Hepatocyte (in vitro differentiated cells): ENCODE results near the gene ENOX1.

Source experiments
- EZH2phosphoT487 ChIP-seq: fragments of 200-600 bp; sonication (generic); IDR thresholded peaks from one replicate; pipeline ENCODE4 v1.6.1; 2018; ENCODE audit warnings: antibody characterized with exemption, mild to moderate bottlenecking, low read depth, moderate library complexity; ENCODE audit not compliant: unreplicated experiment, severe bottlenecking
- TF ChIP-seq, protein P1 (sequence below): fragments of 200-600 bp; sonication (generic); IDR thresholded peaks from 2 replicates; pipeline ENCODE4 v1.5.1; 2016; ENCODE audit warnings: antibody characterized with exemption, mild to moderate bottlenecking; ENCODE audit not compliant: poor library complexity

DNA sequence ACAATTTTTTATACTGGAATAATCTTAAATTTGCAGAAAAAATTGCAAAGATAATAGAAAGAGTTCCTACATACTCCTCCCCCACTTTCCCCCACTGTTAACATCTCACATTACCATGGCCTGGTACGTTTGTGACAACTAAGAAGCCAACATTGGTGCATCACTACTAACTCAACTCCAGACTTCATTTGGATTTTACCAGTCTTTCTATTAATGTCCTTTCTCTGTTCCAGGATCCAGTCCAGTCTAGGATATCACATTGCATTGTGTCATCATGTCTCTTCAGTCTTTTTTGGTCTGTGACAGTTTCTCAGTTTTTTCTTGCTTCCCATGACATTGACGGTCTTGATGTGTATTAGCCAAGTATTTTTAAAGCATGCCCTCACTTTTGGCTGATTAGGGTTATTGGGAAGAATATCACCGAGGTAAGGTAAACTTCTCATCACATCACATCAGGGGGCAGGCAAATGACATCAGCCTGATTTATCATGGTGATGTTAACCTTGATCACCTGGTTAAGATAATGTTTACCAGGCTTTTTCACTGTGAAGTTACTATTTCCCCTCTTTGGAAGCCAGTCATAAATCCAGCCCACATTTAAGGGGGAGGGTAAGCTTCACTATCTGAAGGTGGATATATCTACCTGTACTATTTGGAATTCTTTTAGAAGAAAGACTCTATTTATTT is 322.1 kb downstream of the ENOX1 start:
- TF ChIP-seq, protein P1, sequence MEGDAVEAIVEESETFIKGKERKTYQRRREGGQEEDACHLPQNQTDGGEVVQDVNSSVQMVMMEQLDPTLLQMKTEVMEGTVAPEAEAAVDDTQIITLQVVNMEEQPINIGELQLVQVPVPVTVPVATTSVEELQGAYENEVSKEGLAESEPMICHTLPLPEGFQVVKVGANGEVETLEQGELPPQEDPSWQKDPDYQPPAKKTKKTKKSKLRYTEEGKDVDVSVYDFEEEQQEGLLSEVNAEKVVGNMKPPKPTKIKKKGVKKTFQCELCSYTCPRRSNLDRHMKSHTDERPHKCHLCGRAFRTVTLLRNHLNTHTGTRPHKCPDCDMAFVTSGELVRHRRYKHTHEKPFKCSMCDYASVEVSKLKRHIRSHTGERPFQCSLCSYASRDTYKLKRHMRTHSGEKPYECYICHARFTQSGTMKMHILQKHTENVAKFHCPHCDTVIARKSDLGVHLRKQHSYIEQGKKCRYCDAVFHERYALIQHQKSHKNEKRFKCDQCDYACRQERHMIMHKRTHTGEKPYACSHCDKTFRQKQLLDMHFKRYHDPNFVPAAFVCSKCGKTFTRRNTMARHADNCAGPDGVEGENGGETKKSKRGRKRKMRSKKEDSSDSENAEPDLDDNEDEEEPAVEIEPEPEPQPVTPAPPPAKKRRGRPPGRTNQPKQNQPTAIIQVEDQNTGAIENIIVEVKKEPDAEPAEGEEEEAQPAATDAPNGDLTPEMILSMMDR: no peak
- no peak for TF ChIP-seq EZH2phosphoT487
